ENCODE measurements around the gene SPDYE3.
"Not testable (repeated sequence)": the region's sequence is repeated elsewhere in the genome, so short reads cannot be mapped to it uniquely, and the experiment has no call there.

The SPDYE3 gene

DNA sequence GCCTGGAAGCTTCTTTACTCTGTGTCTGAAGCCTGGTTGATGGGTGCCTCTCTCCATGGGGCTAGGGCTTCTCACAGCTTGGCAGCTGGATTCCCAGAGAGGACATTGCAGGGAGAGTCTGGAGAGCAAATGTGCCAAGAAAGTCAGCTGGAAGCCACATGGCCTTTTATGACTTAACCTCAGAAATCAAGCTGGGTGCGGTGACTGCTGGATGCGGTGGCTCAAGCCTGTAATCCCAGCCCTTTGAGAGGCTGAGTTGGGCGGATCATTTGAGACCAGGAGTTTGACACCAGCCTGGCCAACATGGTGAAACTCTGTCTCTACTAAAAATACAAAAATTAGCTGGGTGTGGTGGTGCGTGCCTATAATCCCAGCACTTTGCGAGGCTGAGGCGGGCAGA, 31.4 kb upstream of the SPDYE3 start:
- H3K4me1 Mint-ChIP-seq, H3K27me3 Mint-ChIP-seq, H3K4me3 Mint-ChIP-seq: not testable (repeated sequence)

DNA sequence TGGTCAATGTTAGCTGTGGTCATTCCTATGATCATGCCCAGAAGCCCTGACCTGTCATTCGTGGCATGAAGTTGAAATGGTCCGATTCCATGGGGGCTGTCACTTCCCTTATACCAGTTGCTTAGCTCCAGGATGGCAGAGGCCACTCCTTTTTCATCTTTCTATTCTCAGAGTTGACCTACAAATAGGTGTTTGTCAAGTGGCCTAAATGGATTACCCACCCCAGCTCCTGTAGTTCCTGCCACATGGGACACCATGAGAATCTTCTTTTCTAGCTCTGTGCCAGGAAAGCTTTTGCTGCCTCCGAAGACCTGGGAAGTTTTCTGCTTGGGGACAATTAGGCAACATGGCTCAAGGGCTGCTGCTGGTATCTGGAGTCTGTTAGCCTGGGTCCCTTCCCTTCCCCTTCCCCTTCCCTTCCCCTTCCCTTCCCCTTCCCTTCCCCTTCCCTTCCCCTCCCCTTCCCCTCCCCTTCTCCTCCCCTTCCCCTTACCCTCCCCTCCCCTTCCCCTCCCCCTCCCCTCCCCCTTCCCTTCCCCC, 25.4 kb upstream of the SPDYE3 start:
- not testable (repeated sequence) for H3K4me3 Mint-ChIP-seq, H3K9me3 Mint-ChIP-seq, H3K4me1 Mint-ChIP-seq, H3K36me3 Mint-ChIP-seq, H3K27ac Mint-ChIP-seq, H3K27me3 Mint-ChIP-seq

More for the DNA sequence above, 31.4 kb upstream of the SPDYE3 start:
- H3K36me3 Mint-ChIP-seq, H3K9me3 Mint-ChIP-seq, H3K27ac Mint-ChIP-seq: not testable (repeated sequence)

DNA sequence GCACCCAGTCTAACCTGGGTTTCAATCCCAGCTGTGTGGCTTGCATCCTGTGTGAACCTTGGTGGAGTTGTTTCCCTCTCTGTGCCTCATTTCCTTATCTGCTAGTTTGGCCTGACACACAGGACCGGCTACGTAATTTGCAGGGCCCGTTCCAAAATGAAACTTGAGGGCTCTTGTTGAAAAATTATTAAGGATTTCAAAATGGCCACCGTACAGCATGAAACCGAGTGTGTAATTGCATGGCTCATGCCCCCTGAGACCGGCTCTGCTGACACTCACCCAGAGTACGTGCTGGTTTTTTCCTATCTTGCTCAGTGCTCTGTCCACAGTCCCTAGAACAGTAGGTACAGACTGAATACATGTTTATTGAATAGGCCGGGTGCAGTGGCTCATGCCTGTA, 24.4 kb upstream of the SPDYE3 start:
- H3K9me3 Mint-ChIP-seq, H3K36me3 Mint-ChIP-seq, H3K4me1 Mint-ChIP-seq, H3K4me3 Mint-ChIP-seq, H3K27ac Mint-ChIP-seq, H3K27me3 Mint-ChIP-seq: not testable (repeated sequence)

DNA sequence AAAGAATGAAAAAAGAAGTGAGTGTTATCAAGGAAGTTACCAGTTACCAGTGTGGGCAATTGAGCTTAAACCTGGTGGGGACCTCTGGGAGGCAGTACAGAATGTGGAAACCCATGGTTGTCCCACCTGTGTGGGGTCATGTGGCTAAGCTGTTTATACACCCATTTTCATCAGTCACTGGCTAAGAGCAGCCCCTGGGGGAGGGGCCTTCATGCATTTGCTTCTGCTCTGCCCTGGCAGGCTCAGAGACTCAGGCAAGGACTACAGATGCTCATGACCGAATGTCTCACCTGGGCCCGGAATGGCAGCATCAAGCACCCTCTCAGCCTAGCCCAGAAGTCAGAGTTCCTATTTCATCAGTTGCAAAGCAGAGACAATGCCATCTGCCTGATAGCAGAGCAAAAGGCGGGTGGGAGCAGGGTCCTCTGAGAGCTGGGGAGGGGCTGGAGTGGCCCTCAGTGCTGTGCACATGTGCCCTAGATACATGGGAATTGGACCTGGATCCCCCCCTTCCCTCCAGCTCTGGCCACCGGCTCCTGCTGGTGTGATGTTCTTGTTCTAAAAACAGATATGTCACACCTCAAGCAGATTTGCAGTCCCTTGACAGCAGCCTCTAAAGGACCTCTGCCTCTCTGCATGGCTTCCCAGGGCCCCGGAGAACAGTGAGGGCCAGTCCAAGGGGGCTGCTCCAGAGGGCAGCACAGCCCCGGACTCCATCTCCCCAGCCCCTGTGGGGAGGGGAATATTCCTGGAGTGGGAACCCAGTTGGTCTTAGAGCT, 20.1 kb upstream of the SPDYE3 start:
- not testable (repeated sequence) for H3K4me3 Mint-ChIP-seq, H3K9me3 Mint-ChIP-seq, H3K27me3 Mint-ChIP-seq, H3K27ac Mint-ChIP-seq, H3K36me3 Mint-ChIP-seq, H3K4me1 Mint-ChIP-seq

DNA sequence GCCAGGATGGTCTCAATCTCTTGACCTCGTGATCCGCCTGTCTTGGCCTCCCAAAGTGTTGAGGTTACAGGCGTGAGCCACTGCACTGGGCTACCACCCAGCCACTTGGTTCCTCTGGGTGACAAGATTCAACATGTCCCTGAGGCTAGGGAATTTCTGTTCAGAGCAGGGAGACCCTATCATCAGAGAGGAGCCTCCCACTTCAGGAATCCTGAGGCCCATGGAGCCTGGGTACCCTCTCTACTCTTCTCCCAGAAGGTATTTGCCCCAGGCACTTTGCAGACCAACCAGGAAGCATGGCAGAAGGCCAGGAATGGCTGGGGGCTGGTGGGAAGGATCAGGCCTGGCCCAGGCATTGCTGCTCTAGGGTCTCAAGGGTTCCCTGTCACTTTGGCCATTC, 19.2 kb upstream of the SPDYE3 start:
- H3K4me3 Mint-ChIP-seq, H3K9me3 Mint-ChIP-seq, H3K4me1 Mint-ChIP-seq, H3K27me3 Mint-ChIP-seq, H3K27ac Mint-ChIP-seq, H3K36me3 Mint-ChIP-seq: not testable (repeated sequence)

DNA sequence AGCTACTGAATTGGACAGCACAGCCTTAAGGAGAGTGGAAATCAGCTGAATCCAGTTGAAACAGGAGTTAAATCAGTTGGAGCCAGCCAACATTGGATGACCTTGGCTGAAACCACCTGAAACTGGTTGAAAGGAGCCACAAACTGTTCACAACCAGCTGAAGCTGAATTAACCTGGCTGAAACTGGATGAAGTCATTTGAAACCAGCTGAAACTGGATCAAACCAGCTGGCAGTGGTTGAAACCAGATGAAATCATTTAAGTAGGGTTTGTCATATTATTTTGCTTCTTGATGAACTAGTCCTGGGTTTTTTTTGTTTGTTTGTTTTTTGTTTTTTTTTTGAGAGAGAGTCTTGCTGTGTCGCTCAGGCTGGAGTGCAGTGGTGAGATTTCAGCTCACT, 15.3 kb upstream of the SPDYE3 start:
- H3K36me3 Mint-ChIP-seq, H3K9me3 Mint-ChIP-seq, H3K4me1 Mint-ChIP-seq, H3K27ac Mint-ChIP-seq, H3K27me3 Mint-ChIP-seq, H3K4me3 Mint-ChIP-seq: not testable (repeated sequence)

DNA sequence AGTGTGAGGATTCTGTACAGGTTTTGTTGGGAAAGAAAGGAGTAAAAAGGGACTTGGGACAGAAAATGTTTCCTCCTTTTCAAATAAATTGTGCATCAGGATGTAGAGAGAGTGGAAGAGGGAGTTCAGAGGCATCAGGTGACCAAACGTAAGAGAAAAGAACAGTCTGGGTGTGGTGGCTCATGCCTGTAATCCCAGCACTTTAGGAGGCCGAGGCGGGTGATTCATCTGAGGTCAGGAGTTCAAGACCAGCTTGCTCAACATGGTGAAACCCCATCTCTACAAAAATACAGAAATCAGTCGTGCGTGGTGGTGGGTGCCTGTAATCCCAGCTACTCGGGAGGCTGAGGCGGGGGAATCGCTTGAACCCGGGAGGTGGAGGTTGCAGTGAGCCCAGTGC, 12.2 kb upstream of the SPDYE3 start:
- H3K27ac Mint-ChIP-seq, H3K4me1 Mint-ChIP-seq, H3K36me3 Mint-ChIP-seq, H3K4me3 Mint-ChIP-seq, H3K9me3 Mint-ChIP-seq, H3K27me3 Mint-ChIP-seq: not testable (repeated sequence)

DNA sequence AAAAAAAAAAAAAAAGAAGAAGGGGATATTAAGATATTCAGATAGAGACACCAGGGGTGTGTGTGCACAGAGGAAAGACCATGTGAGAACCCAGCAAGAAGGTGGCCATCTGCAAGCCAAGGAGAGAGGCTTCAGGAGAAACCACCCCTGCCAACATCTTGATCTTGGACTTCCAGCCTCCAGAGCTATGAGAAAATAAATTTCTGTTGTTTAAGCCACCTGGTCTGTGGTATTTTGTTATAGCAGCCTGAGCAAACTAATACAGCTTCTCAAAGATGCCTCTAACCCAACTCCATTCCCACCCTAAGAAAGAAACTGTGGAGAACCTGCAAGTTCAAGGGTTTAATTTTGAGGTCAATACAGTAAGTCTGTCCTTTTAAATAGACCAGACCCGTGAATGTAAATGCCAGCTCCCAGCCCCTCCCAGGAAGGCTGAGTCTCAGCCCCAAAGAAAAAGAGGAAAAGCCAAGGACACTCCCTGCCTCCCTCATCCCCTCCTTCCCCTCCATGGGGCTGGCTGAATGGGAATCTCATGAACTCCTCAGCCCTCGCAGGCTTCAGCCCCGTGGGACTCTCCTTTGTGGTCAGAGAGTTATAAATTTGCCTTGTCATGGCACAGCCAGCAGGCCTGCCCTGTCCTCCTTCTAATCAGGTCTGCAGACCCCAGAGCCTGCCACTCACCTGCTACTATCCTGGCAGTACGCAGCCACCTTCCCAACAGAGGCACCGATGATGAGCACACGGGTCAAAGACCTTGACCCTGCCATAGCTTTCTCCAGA, 9.5 kb upstream of the SPDYE3 start:
- H3K27me3 Mint-ChIP-seq, H3K4me1 Mint-ChIP-seq, H3K27ac Mint-ChIP-seq, H3K9me3 Mint-ChIP-seq, H3K36me3 Mint-ChIP-seq, H3K4me3 Mint-ChIP-seq: not testable (repeated sequence)

DNA sequence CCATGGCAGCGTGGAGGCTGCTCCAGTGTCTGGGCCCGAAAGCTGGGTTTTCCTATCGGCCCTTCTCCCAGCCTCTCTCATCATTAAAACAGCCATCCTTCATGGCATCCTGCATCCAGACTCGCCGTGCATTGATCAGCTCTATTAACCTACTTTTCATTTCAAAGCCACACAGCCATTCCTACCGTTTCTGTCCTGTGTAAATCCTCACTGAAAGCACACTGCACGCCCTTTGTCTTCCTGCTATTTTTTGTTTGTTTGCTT, 8.9 kb upstream of the SPDYE3 start:
- not testable (repeated sequence) for H3K27ac Mint-ChIP-seq, H3K9me3 Mint-ChIP-seq, H3K4me3 Mint-ChIP-seq, H3K27me3 Mint-ChIP-seq, H3K4me1 Mint-ChIP-seq, H3K36me3 Mint-ChIP-seq

DNA sequence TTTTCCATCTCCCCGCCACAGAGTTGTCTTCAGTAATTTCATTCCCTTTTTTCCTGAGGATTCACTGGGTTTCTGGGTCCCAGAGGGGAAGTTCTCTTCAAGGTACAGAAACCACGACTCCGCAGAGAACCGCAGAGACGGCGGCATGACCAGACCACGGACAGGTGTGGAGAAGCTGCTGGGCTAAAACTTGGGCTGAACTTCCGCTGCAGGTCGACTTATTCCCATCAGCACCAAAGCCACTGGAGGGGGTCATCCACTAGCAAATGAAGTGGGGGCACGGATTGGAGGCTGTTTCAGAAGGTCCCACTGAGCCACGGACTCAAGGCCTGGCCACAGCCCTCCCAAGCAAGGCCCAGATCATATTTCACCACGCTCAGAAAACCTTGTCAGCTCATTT, 3.0 kb upstream of the SPDYE3 start:
- not testable (repeated sequence) for H3K4me1 Mint-ChIP-seq, H3K4me3 Mint-ChIP-seq, H3K36me3 Mint-ChIP-seq, H3K27ac Mint-ChIP-seq, H3K9me3 Mint-ChIP-seq, H3K27me3 Mint-ChIP-seq

DNA sequence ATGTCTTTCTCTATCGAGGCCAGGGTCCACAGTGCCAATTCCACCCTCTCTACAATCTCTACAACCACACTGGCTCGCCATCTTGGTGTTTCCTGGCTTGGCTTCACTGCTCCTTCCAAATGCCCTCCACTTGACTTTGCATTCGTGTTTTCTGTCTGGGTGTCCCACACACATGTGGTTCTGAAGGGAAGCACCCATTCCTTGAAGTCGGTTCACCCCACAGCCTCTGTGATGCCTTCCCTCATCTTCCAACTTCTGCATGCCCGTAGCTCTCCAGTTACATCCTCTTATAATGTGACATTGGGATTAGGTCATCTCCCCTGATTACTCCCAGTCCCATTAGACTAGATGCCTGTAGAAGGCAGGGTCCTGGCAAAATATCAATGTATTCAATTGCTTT, 10.8 kb downstream of the SPDYE3 start:
- H3K36me3 Mint-ChIP-seq, H3K9me3 Mint-ChIP-seq, H3K27me3 Mint-ChIP-seq: not testable (repeated sequence)
- Mint-ChIP-seq H3K4me3 (peak overlapping the region; percentile 74), H3K27ac (peak overlapping the region; percentile 79), H3K4me1 (peaks cover 11% of the 10 kb centered on the region)

DNA sequence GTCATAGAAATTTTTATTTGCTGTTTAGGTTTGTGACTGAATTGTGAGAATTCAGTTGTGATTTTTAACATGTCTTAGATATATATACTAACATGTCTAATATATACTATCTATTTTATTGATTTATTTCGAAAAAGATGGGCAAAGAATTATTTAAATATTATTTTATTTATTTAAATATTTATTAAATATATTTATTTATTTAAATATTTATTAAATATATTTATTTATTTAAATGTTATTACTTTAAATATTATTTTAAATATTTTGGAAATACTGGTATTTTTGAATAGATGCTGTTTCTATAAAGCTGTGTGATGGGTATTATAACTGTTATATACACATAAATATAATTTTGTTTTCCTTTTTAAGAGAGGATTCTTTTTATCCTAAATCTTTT, 14.1 kb downstream of the SPDYE3 start:
- not testable (repeated sequence) for H3K4me3 Mint-ChIP-seq, H3K9me3 Mint-ChIP-seq, H3K27me3 Mint-ChIP-seq, H3K27ac Mint-ChIP-seq
- peaks cover 11% of the 10 kb centered on the region for H3K36me3 Mint-ChIP-seq
- peaks cover 11% of the 10 kb centered on the region for H3K4me1 Mint-ChIP-seq

DNA sequence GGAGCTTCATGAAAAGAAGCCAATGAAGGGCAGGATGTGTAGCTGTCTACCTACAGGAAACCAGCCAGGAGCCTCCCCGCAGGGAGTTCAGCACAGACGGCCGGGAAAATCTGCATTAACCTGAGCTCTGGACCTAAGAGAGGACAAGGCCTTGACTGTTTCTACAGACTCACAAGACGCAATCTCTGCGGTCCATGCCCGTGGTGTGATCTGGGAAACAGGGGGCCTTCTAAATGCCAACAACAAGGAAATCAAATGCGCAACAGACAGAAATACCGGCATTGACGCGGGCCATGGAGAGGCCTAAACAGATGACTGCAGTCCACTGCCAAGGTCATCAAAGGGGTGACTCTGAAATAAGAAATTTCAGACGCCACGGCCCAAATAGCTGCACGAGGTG, 16.7 kb downstream of the SPDYE3 start:
- not testable (repeated sequence) for H3K9me3 Mint-ChIP-seq, H3K4me1 Mint-ChIP-seq, H3K4me3 Mint-ChIP-seq, H3K27me3 Mint-ChIP-seq, H3K27ac Mint-ChIP-seq, H3K36me3 Mint-ChIP-seq

DNA sequence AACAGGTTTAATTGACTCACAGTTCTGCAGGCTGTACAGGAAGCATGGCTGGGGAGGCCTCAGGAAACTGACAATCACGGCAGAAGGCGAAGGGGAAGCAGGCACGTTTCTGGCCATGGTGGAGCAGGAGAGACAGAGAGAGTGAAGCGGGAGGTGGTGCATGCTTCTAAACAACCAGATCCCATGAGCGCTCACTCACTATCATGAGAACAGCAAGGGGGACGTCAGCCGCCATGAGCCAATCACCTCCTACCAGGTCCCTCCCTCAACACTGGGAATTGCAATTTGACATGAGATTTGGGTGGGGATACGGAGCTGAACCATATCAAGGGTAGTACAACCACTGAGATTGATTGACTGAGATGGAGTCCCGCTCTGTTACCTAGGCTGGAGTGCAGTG, 18.2 kb downstream of the SPDYE3 start:
- not testable (repeated sequence) for H3K4me1 Mint-ChIP-seq, H3K27me3 Mint-ChIP-seq, H3K36me3 Mint-ChIP-seq, H3K27ac Mint-ChIP-seq, H3K4me3 Mint-ChIP-seq, H3K9me3 Mint-ChIP-seq

DNA sequence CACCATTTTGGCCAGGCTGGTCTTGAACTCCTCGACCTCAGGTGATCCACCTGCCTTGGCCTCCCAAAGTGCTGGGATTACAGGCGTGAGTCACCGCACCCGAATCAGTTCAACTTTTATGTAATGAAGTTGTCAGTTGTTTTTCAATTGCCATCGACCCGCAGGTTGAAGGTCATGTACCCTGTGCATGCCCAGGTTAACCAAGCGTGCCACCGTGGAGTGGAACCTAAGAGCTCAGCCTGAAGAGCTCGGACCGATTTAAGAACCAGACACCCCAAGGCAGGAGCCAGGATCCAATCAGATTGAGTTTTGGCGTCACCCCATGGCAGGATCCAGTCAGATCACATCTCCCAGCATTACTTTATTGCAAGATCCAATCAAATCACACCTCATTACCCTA, 19.4 kb downstream of the SPDYE3 start:
- not testable (repeated sequence) for H3K4me1 Mint-ChIP-seq, H3K4me3 Mint-ChIP-seq, H3K9me3 Mint-ChIP-seq, H3K27ac Mint-ChIP-seq, H3K27me3 Mint-ChIP-seq, H3K36me3 Mint-ChIP-seq

DNA sequence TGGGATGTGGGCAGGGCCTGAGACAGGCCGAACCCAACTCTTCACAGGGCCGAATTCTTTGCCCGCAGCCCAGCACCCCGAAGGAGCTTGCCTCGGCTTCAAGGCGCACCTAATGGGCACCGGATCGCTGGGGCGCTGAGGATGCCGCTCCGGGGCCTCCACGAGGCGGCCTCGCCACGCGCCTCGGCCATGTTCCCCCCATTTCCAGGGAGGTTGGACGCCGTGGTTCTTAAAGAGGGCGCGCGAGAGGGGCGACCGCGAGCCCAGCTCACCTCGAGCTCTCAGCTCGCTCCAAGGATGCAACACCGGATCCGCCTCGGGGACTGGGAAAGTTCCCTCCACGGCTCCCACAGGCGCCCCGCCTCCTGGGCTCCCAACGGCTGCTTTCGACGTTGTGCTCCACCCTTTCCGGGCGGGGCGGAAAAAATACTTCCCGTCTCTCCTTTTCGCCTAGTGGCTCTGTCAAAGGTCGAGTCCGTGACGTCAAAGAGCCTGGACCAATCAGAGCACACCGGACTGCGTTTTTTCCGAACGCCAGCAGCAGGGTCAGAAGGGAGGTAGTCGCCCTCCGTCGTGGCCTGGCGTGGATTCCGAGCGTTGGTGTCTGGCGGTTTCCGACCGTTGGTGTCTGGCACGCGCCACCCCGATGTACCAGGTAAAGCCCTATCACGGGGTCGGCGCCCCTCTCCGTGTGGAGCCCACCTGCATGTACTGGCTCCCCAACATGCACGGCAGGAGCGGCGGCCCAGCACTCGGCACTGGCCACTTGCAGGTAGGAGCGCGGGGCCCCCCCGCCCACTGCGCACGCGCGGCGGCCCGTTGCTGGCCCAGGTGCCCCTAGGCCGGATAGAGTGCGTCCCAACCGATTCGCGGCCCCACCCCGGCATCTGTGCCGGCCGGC, 28.3 kb downstream of the SPDYE3 start:
- Mint-ChIP-seq H3K4me1 (peaks cover 29% of the 10 kb centered on the region), H3K4me3 (peak overlapping the region; percentile 93), H3K27ac (peak overlapping the region; percentile 96)
- H3K36me3 Mint-ChIP-seq, H3K27me3 Mint-ChIP-seq, H3K9me3 Mint-ChIP-seq: not testable (repeated sequence)

Measured in activated naive CD4-positive, alpha-beta T cell treated with anti-CD3 and anti-CD28 coated beads, Interleukin-2, amount 50 U/mL, for 24 hours (primary cell).